Activated B cell treated with CpG ODN at 0.5 μM for 24 hours (primary cell): ENCODE results near the gene FANCD2. TPM values are rescaled to one million over a fixed set of nuclear protein-coding genes. Genes with fewer than 3 reads are reported as not detected.
"Not testable (repeated sequence)": the region's sequence is repeated elsewhere in the genome, so short reads cannot be mapped to it uniquely, and the experiment has no call there.

ENCODE experiments used
- ATAC-seq: fragments of 200-7000 bp; cut with Tn5 transposase; one replicate; pipeline ENCODE4 v1.10.0; 2021; ENCODE audit warnings: low read depth, mild to moderate bottlenecking, moderate library complexity
- CTCF ChIA-PET: fragments of 350-600 bp; sonication (Branson Sonifier 250); formaldehyde crosslinking; loops from one replicate; lab custom pipeline; 2021; ENCODE audit warnings: antibody characterized with exemption; lab: Charles Lee
- POLR2A ChIA-PET: fragments of 350-600 bp; sonication (Branson Sonifier 250); formaldehyde crosslinking; loops from one replicate; lab custom pipeline; 2021; ENCODE audit warnings: antibody characterized with exemption; lab: Charles Lee
- DNase-seq: peaks from one replicate; pipeline ENCODE4 v3.0.0; 2022
- H3K27ac Mint-ChIP-seq: one replicate; pipeline ENCODE4 v1.8.0; 2020; ENCODE audit warnings: mixed read lengths
- H3K27me3 Mint-ChIP-seq: one replicate; pipeline ENCODE4 v1.8.0; 2021; ENCODE audit warnings: mixed read lengths
- H3K36me3 Mint-ChIP-seq: one replicate; pipeline ENCODE4 v1.8.0; 2021; ENCODE audit warnings: low read depth, mixed read lengths
- H3K4me1 Mint-ChIP-seq: one replicate; pipeline ENCODE4 v1.8.0; 2021; ENCODE audit warnings: mixed read lengths
- H3K4me3 Mint-ChIP-seq: one replicate; pipeline ENCODE4 v1.8.0; 2020; ENCODE audit warnings: mild to moderate bottlenecking, mixed read lengths
- H3K9me3 Mint-ChIP-seq: one replicate; pipeline ENCODE4 v1.8.0; 2020; ENCODE audit warnings: mixed read lengths
- intact Hi-C: fragments of 100-400 bp; cut with micrococcal nuclease; formaldehyde crosslinking; loops from one replicate; pipeline ENCODE4 v1.15.1; 2024
- total RNA-seq: library from RNA; stranded (reverse); gene quantifications from 2 replicates; pipeline ENCODE4 v1.2.3, GENCODE V29; 2022
- TF ChIP-seq, protein P1 (sequence below): fragments of 200-600 bp; IDR thresholded peaks from one replicate; pipeline ENCODE4 v1.8.0; 2022; ENCODE audit warnings: antibody characterized with exemption, mild to moderate bottlenecking

Gene FANCD2
- total RNA-seq, 1 donor from 2014 or later, result 31.4 TPM

DNA sequence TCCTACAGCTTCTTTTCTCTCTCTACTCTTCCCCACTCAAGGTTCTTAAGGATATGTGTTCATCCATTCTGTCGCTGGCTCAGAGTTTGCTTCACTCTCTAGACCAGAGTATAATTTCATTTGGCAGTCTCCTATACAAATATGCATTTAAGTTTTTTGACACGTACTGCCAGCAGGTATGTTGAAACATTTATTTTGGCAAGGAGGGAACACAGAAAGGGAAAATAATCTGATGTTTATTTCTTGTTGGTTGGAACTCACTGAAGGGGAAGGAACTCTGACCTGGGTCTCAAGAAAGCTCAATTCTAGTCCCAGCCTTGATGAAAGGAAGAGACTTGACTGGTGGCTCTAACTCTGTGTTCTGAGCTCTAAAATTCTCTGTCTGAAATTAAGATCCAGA, 21.6 kb downstream of the FANCD2 start:
- Mint-ChIP-seq H3K27ac (no peak overlapping the region), H3K27me3 (no peaks in the 10 kb centered on the region), H3K9me3 (no peaks in the 10 kb centered on the region), H3K4me1 (no peaks in the 10 kb centered on the region), H3K4me3 (no peak overlapping the region), H3K36me3 (peaks cover 54% of the 10 kb centered on the region)
- ChIA-PET CTCF (interaction anchor here (0.9 kb wide), 1 partner anchor 265 kb away, joined by 3 read pairs; no protein-coding TSS in a partner anchor), POLR2A (no interaction called here)
- TF ChIP-seq, protein P1, sequence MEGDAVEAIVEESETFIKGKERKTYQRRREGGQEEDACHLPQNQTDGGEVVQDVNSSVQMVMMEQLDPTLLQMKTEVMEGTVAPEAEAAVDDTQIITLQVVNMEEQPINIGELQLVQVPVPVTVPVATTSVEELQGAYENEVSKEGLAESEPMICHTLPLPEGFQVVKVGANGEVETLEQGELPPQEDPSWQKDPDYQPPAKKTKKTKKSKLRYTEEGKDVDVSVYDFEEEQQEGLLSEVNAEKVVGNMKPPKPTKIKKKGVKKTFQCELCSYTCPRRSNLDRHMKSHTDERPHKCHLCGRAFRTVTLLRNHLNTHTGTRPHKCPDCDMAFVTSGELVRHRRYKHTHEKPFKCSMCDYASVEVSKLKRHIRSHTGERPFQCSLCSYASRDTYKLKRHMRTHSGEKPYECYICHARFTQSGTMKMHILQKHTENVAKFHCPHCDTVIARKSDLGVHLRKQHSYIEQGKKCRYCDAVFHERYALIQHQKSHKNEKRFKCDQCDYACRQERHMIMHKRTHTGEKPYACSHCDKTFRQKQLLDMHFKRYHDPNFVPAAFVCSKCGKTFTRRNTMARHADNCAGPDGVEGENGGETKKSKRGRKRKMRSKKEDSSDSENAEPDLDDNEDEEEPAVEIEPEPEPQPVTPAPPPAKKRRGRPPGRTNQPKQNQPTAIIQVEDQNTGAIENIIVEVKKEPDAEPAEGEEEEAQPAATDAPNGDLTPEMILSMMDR, result no peak
- ATAC-seq, result no peak
- no peak for DNase-seq
- intact Hi-C loops, result no loop called here

DNA sequence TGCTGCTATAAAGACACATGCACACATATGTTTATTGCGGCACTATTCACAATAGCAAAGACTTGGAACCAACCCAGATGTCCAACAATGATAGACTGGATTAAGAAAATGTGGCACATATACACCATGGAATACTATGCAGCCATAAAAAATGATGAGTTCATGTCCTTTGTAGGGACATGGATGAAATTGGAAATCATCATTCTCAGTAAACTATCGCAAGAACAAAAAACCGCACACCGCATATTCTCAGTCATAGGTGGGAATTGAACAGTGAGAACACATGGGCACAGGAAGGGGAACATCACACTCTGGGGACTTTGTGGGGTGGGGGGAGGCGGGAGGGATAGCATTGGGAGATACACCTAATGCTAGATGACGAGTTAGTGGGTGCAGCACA, 26.8 kb downstream of the FANCD2 start:
- H3K27ac Mint-ChIP-seq, H3K4me3 Mint-ChIP-seq, H3K27me3 Mint-ChIP-seq, H3K4me1 Mint-ChIP-seq, ATAC-seq, intact Hi-C loops, CTCF ChIA-PET, POLR2A ChIA-PET, H3K9me3 Mint-ChIP-seq, DNase-seq: not testable (repeated sequence)
- H3K36me3 Mint-ChIP-seq, result peaks cover 43% of the 10 kb centered on the region

DNA sequence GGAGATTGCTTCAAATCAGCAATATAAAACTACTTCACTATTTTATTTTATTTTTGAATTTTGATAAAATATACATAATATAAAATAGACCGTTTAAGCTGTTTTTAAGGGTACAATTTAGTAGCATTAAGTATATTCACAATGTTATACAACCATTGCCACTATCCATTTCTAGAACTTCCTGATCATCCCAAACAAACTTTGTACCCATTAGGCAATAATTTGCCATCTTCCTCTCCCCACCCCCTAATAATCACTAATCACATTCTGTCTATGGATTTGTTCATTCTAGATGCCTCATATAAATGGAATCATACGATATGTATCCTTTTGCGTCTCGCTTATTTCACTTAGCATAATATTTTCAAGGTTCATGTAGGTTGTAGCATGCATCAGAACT, 28.9 kb downstream of the FANCD2 start:
- CTCF ChIA-PET, result no interaction called here
- POLR2A ChIA-PET, result no interaction called here
- Mint-ChIP-seq H3K4me1 (no peaks in the 10 kb centered on the region), H3K27me3 (no peaks in the 10 kb centered on the region), H3K36me3 (peaks cover 32% of the 10 kb centered on the region), H3K27ac (no peak overlapping the region), H3K4me3 (no peak overlapping the region), H3K9me3 (no peaks in the 10 kb centered on the region)
- TF ChIP-seq, protein P1, result no peak
- intact Hi-C loops, result no loop called here
- no peak for DNase-seq
- no peak for ATAC-seq

DNA sequence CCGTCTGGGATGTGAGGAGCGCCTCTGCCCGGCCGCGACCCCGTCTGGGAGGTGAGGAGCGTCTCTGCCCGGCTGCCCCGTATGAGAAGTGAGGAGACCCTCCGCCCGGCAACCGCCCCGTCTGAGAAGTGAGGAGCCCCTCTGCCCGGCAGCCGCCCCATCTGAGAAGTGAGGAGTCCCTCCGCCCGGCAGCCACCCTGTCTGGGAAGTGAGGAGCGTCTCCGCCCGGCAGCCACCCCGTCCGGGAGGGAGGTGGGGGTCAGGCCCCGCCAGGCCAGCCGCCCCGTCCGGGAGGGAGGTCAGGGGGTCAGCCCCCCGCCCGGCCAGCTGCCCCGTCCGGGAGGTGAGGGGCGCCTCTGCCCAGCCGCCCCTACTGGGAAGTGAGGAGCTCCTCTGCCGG, 43.8 kb downstream of the FANCD2 start:
- DNase-seq, H3K4me1 Mint-ChIP-seq, H3K27me3 Mint-ChIP-seq, POLR2A ChIA-PET, ATAC-seq, H3K9me3 Mint-ChIP-seq, H3K4me3 Mint-ChIP-seq, intact Hi-C loops, H3K27ac Mint-ChIP-seq, CTCF ChIA-PET: not testable (repeated sequence)
- H3K36me3 Mint-ChIP-seq, result peaks cover 47% of the 10 kb centered on the region

DNA sequence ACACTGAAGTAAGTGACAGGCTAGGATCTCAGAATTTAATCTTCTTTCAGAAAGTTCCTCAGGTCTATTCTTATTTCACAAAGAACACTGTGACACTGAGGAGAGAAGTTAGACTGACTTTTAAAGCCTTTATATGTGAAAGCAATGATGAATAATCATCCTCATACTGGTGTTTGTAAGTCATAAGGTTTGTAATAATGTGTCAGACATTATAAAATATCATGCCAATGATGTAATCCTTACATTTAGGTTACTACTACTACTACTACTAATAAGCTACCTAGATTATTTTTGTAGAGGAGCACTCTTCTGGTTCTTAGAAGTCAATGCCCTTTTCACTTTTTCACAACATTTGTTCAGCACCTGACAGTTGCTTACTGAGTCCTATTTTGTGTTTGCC, 48.4 kb downstream of the FANCD2 start:
- H3K27me3 Mint-ChIP-seq, result no peaks in the 10 kb centered on the region
- ATAC-seq, result no peak
- DNase-seq, result no peak
- TF ChIP-seq, protein P1, result no peak
- POLR2A ChIA-PET, result interaction anchor here (0.7 kb wide), 1 partner anchor 150 kb away, joined by 3 read pairs; no protein-coding TSS in a partner anchor
- H3K9me3 Mint-ChIP-seq, result no peaks in the 10 kb centered on the region
- H3K36me3 Mint-ChIP-seq, result peaks cover 27% of the 10 kb centered on the region
- no peak overlapping the region for H3K4me3 Mint-ChIP-seq
- CTCF ChIA-PET, result no interaction called here
- H3K27ac Mint-ChIP-seq, result no peak overlapping the region
- intact Hi-C loops, result no loop called here
- no peaks in the 10 kb centered on the region for H3K4me1 Mint-ChIP-seq

DNA sequence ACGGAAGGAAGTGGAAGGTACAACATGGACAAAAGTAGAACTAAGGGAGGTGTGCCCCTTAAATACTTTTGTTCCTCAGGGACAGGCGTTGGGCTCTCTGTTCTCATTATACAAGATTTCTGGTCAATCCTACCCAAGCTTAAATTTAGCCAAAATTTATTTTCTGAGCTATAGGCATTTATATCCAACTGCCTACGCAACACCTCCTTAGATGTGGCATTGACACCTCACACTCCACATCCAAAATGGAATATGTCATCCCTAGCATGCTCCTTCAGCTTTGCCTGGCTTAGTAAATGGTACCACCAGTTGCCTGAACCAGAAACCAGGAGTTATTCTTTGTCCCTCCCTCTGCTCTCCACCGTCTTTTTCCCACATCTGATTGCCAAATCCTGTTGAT, 55.6 kb downstream of the FANCD2 start:
- H3K27ac Mint-ChIP-seq, result no peak overlapping the region
- H3K27me3 Mint-ChIP-seq, result no peaks in the 10 kb centered on the region
- POLR2A ChIA-PET, result no interaction called here
- H3K9me3 Mint-ChIP-seq, result no peaks in the 10 kb centered on the region
- peaks cover 61% of the 10 kb centered on the region for H3K36me3 Mint-ChIP-seq
- no peak overlapping the region for H3K4me3 Mint-ChIP-seq
- ATAC-seq (no peak), DNase-seq (no peak)
- intact Hi-C loops, result loop anchor here (10.0 kb wide), 1 partner anchor 143 kb away; no protein-coding TSS in a partner anchor
- no peaks in the 10 kb centered on the region for H3K4me1 Mint-ChIP-seq
- TF ChIP-seq, protein P1, result no peak
- CTCF ChIA-PET, result no interaction called here
